ENCODE measurements around the gene TMEM184B. TPM values are rescaled to one million over a fixed set of nuclear protein-coding genes. Genes with fewer than 3 reads are reported as not detected.

Gene TMEM184B
- total and polyA plus RNA-seq, 10 of the 15 experiments (the other 5 are each of a cell fraction or from before 2014, with no cell fraction given): 0.56 to 22.4 (median 7.9) TPM

GRCh38 chr22:38222797-38223119, 50.1 kb downstream of the TMEM184B start:
- ATAC-seq (no peak), DNase-seq (ENCODE audit: low read depth, low spot score) (no peak), FAIRE-seq (no peak)
- H3K9ac ChIP-seq (ENCODE audit: control insufficient read depth, insufficient read depth, low read length): no peak overlapping the region
- in situ Hi-C loops (cut with MboI): no loop called here
- POLR2A ChIA-PET: no interaction called here
- H3K27ac ChIP-seq (ENCODE audit: control insufficient read depth, insufficient read depth): no peak overlapping the region
- no peak overlapping the region for H3K4me3 ChIP-seq
- 59% methylated on average over 8 of the region's 8 CpGs for WGBS (ENCODE audit: insufficient coverage, insufficient replicate concordance, low lambda C conversion rate, missing lambda C conversion rate)
- H2AFZ ChIP-seq (ENCODE audit: control insufficient read depth, low read depth, low read length): no peak overlapping the region
- BruUV-seq (replicated peaks): no TSS peak
- intact Hi-C loops (cut with micrococcal nuclease; ENCODE audit: unreplicated experiment): no loop called here
- H3K36me3 ChIP-seq (ENCODE audit: control insufficient read depth in 2 of 2, insufficient read depth in 2 of 2, low read length in 1 of 2): no peaks in the 10 kb centered on the region; a peak in 1 of 4 replicates
- no peaks in the 10 kb centered on the region for H3K79me2 ChIP-seq (ENCODE audit: control insufficient read depth, insufficient read depth, low read length)
- RAD21 ChIA-PET (ENCODE audit: unreplicated experiment): no interaction called here
- H3K4me2 ChIP-seq (ENCODE audit: control insufficient read depth, insufficient read depth): no peak overlapping the region
- CTCF ChIA-PET: no interaction called here
- H4K20me1 ChIP-seq (ENCODE audit: control insufficient read depth, insufficient read depth): no peaks in the 10 kb centered on the region
- TF ChIP-seq JUND (IDR thresholded peaks at IDR 0.05; ENCODE audit: low read depth, low read length) (no peak), MEF2A (IDR thresholded peaks at IDR 0.05; ENCODE audit: insufficient read depth, low read depth, low read length) (no peak), JUNB (IDR thresholded peaks at IDR 0.05) (no peak), STAT3 (IDR thresholded peaks at IDR 0.05; ENCODE audit: low read depth, low read length) (no peak), CBX3 (IDR thresholded peaks at IDR 0.05; ENCODE audit: borderline replicate concordance, low read depth) (no peak), CBFB (IDR thresholded peaks at IDR 0.05; ENCODE audit: low read depth) (no peak), RFX5 (IDR thresholded peaks at IDR 0.05; ENCODE audit: low read depth, low read length) (no peak), USF1 (IDR thresholded peaks at IDR 0.05; ENCODE audit: borderline replicate concordance, extremely low read length, insufficient read depth, low read depth, low read length) (no peak), BACH1 (IDR thresholded peaks at IDR 0.05; ENCODE audit: borderline replicate concordance) (no peak), POLR2AphosphoS2 (IDR thresholded peaks at IDR 0.05; ENCODE audit: low read depth, low read length) (no peak), USF2 (IDR thresholded peaks at IDR 0.05; ENCODE audit: borderline replicate concordance, low read depth, low read length) (no peak), TCF12 (IDR thresholded peaks at IDR 0.05; ENCODE audit: low read depth, low read length) (no peak), RCOR1 (conservative IDR thresholded peaks at IDR 0.05; ENCODE audit: low read depth, low read length) (no peak), TBL1XR1 (IDR thresholded peaks at IDR 0.05; ENCODE audit: low read depth, low read length) (no peak), IRF3 (IDR thresholded peaks at IDR 0.05) (no peak), SUZ12 (IDR thresholded peaks at IDR 0.05; ENCODE audit: unreplicated experiment) (no peak)
- no peaks in the 10 kb centered on the region for H3K9me3 ChIP-seq (replicated peaks; ENCODE audit: control insufficient read depth, insufficient read depth, low read length)
- H3K4me1 ChIP-seq (ENCODE audit: control insufficient read depth, insufficient read depth, low read length): peaks cover 13% of the 10 kb centered on the region
- H3K27me3 ChIP-seq (replicated peaks in 1 of 2; ENCODE audit: control insufficient read depth in 2 of 2, insufficient read depth in 2 of 2, low read length in 1 of 2): no peaks in the 10 kb centered on the region
- SMC1A ChIA-PET (ENCODE audit: uncharacterized antibody, unreplicated experiment): no interaction called here

All from GM12878 (cell line).